Stimulated activated CD8-positive, alpha-beta memory T cell treated with anti-CD3 and anti-CD28 coated beads, Interleukin-12 subunit alpha, Interleukin-12 subunit beta, amount 100 ng/mL, for 1 hour (primary cell): ENCODE data around the gene CEP43.
A peak's percentile ranks its signal among the peaks of the same experiment; 100 is the strongest.

ENCODE experiments used
- DNase-seq: peaks from one replicate; pipeline ENCODE4 v3.0.0-alpha.2; 2020; ENCODE audit warnings: low read depth

Gene CEP43

GRCh38 chr6:166969390-166970002 is 29.7 kb upstream of the CEP43 start:
- no peak for DNase-seq

- DNase-seq = no peak
Observed at GRCh38 chr6:166970091-166970490, 29.1 kb upstream of the CEP43 start.

DNA sequence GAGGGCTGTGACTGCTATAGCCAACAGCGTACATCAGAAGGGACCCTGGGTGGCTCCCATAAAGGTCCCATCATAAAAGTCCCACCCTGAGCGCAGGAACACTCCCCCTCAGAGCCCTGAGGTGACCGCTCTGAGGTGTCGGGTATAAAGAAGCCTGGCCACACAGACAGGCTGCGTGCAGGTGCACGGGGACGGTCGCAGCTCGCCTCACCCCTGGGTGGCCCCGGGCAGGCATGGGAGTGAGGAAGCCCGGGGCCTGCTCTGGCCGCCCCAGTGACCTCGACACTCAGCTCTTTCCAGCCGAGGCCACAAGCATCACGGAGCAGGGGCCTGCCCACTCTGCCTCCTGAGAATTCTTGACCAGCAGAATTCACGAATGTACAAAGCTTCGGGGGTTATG is 28.4 kb upstream of the CEP43 start:
- no peak for DNase-seq

DNA sequence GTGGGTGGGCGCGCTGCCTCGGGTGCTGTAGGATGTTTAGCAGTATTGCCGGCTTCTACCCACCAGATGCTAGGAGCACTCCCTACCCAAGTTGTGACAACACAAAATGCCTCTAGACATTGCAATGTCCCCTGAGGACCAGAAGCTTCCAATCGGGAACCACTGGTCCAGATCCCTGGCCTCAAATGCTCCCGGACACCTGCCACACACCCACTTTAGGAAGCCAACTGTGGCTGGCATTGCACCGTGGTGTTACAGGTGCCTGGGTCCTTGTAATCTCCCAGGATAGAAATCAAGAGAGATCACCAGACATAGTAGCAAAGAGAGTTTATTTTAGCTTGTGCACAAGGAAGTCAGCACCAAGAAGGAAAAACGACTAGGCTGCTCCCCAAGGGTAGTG is 27.9 kb upstream of the CEP43 start:
- no peak for DNase-seq

- DNase-seq = no peak
Observed at GRCh38 chr6:166972101-166972500, 27.1 kb upstream of the CEP43 start.

- DNase-seq = no peak
Observed at GRCh38 chr6:166976636-166977035, 22.6 kb upstream of the CEP43 start.

GRCh38 chr6:166977621-166978525 is 21.3 kb upstream of the CEP43 start:
- DNase-seq = no peak

GRCh38 chr6:166980738-166981137 is 18.5 kb upstream of the CEP43 start:
- DNase-seq = no peak

GRCh38 chr6:166987448-166987847 is 11.7 kb upstream of the CEP43 start:
- no peak for DNase-seq

DNA sequence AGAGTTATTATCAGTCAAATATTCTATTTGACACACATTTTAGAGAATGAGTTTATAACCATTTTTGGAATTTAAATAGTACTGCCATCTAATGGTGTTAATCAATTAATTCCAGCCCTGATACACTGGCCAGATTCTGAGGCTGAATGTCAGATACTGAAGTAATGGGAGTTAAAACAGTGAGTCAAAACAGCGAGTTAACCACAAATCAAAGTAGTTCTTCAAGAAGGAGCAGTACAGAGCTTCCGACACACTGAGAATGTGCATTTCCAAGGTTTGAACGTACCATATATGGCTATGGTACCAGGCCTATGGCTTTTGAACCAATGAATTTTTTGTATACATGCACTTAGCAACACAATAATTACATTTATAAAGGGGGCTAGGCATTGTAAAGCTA is 11.3 kb upstream of the CEP43 start:
- DNase-seq = no peak

DNA sequence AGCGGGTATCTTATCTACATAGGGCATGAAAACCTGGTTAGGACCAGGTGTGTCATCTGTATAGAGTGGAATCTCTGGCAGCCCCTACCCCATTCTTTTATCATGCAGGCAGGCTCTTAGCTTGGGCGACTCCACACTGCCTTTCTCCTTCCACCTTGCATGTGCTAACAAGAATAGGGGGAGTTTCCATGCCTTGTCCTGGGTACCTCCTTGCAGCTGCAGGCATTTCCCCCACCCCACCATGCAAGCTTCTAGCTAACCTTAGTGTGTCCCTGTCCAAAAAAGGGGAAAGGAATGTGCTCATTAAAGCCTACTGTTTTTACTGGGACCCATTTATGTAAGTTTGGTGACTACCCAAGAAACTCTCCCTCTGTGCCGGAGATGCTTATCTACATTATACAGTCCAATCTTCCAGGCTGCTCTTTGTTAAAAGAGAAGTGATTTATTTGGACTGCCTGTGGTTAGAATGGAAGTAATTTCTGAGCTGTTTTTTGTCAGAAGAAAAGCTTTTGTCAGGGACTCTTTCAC is 10.5 kb upstream of the CEP43 start:
- DNase-seq = no peak

DNA sequence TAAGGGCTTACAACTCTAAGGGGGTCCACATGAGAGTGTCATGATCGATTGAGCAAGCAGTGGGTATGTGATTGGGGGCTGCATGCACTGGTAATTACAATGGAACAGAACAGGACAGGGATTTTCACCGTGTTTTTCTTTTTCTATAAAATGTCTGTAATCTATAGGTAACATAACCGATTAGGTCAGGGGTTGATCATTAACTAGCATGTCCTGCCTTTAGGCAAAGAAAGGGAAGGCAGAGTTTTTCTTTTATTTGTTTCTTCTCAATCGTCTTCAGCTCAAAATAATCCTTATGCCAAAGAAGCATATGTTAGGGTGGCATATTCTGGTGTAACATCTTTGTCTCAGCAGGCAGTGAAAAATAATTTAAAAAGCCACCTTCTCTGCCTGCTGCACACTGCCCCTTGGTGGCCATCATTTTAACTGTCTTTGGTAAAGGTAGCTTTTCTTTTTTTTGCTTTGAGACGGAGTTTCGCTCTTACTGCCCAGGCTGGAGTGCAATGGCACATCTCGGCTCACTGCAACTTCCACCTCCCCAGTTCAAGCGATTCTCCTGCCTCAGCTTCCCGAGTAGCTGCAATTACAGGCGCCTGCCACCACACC is 9.7 kb upstream of the CEP43 start:
- peak; percentile 50 for DNase-seq

- DNase-seq = no peak
Observed at GRCh38 chr6:166996406-166996805, 2.8 kb upstream of the CEP43 start.

GRCh38 chr6:166997348-166997747 is 1.8 kb upstream of the CEP43 start:
- DNase-seq = no peak

DNA sequence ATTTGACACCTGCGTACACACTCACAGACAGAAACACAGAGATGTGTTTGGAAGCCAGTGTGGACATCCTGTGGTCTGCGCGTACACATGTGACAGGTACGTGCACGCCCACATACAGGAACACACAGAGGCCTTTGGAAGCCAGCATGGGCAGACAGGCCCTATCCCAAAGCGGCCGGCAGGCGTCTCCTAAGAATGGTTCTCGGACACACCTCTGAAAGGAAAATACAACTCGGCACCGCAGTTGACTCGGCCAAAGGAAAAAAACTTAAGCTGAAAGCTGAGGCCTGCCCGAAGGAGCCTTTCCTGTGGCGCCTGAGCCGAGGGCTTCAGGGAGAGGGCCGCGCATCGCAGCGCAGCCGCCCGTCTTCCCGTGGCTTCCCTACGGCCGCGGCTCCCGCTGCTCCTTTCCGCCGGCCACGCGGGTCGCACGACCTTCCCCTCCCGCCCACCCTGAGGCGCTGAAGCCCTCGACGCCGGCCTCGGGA is 1.4 kb upstream of the CEP43 start:
- no peak for DNase-seq

GRCh38 chr6:166998256-166999144 is 697 bp upstream of the CEP43 start:
- no peak for DNase-seq

DNA sequence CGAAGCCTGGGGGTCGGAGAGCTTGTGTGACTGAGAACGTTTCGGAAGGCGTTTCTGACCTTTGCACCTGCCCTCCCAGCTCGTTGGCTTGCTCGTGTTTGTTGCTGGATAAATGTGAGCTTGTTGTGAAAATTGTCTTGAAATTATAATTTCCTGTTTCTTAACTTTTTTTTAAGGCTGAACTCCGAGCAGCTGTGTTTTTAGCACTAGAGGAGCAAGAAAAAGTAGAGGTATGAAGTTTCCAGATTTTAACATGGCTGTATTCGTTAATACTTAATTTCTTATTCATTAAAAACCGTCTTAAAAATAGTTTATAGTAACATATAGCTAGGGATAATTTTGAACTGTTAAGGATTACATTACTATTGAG is 672 bp downstream of the CEP43 start:
- DNase-seq = no peak

DNA sequence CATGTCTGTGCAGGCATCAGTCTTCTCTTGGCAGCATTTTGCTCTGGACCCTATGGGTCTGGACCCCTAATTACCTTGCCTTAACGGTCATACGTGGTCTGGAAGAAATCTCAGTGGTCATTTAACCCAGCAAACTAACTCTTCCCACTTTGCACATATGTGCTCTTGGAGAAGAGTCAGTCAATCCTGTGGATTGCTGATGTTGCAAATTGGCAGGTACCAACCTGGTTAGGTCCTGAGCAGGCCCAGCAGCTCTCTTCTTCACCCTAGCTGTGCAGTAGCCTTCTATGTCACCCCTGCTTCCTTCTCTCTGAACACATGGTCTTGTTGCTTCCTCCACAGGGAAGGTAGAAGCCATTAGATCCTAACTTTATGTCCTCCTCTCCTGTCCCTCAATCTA is 1.6 kb downstream of the CEP43 start:
- no peak for DNase-seq

- DNase-seq = no peak
Observed at GRCh38 chr6:167005350-167006159, 6.4 kb downstream of the CEP43 start.

DNA sequence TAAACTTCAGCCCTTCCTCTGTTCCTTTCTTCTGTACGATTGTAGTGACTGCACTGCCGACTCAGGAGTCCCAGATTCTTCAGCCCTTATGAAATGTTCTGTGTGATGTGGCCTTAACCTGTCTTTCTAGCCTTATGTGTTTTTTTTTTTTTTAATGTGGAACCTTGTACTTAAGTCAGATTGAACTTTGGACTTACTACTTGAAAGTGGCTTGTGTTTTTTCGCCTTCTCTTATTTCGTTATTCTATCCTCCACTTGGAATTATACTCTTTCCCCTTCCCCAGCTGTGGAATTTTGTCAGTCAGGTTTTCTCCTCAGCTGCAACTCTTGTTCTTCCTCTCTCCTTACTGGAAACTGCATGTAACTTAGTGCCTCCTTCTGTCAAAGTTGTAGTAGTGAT is 8.8 kb downstream of the CEP43 start:
- DNase-seq = no peak

GRCh38 chr6:167013067-167013466 is 13.9 kb downstream of the CEP43 start:
- DNase-seq = no peak
